Measurements from ENCODE around the gene MED25.

The MED25 gene

DNA sequence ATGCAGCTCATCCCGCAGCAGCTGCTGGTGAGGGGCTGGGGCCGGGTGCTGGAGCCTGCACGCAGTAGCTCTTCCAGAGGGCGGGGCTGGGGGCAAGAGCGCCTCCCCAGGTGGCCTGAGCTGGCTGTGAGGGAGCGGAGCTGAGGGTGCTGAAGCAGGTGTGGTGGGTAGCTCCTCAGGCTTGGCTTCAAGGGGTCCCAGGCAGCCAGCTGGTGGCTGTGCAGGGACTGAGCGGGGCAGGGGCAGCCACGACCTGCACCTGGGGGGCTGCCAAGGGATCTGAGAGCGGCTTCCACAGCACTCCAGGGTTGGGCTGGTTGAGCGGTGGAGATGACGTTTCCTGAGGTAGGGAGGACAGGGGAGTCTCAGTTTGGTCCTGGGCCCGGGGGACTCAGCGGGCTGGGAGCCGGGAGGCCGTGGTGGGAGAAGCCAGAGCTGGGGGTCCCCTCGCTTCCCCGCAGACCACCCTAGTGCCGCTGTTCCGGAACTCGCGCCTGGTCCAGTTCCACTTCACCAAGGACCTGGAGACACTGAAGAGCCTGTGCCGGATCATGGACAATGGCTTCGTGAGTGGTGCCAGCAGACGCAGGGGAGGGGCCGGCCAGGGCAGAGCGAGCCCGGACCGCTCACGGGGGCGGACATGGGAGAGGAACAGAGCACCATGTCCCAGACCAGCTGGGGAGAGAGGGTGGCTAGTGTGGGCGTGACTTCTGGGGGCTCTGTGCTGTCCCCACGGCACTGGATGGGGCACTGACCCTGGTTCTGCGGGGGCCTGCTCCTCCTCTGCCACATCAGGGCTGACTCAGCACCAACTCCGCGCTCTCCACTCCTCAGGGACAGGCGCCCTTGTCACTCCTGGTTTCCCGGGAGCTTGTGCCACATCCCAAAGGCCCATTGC lies 40.2 kb downstream of the MED25 start:
- no peak for DNase-seq (ENCODE audit: low read depth)

DNA sequence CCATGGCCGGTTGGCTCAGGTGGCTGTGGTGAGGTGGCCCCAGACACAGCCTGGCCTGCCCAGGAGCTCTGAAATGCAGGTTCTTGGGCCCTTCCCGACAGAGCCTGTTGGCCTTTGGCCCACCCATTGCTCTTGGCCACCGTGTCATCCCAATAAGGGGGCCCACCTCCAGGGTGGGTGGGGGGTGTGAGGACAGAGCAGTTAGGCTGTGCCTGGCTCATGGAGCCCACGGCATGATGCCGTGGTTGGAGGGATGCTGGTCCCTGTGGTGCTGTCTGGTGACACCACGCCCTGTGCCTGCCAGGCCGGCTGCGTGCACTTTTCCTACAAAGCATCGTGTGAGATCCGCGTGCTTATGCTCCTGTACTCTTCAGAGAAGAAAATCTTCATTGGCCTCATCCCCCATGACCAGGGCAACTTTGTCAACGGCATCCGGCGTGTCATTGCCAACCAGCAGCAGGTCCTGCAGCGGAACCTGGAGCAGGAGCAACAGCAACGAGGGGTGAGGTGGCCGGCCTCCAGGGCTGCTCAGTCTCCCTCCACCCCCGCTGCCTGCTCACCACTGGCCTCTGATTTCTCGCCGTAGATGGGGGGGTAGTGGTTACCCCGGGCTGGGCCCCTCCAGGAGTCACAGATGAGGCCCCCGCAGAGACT lies 41.7 kb downstream of the MED25 start:
- no peak for DNase-seq (ENCODE audit: low read depth)

DNA sequence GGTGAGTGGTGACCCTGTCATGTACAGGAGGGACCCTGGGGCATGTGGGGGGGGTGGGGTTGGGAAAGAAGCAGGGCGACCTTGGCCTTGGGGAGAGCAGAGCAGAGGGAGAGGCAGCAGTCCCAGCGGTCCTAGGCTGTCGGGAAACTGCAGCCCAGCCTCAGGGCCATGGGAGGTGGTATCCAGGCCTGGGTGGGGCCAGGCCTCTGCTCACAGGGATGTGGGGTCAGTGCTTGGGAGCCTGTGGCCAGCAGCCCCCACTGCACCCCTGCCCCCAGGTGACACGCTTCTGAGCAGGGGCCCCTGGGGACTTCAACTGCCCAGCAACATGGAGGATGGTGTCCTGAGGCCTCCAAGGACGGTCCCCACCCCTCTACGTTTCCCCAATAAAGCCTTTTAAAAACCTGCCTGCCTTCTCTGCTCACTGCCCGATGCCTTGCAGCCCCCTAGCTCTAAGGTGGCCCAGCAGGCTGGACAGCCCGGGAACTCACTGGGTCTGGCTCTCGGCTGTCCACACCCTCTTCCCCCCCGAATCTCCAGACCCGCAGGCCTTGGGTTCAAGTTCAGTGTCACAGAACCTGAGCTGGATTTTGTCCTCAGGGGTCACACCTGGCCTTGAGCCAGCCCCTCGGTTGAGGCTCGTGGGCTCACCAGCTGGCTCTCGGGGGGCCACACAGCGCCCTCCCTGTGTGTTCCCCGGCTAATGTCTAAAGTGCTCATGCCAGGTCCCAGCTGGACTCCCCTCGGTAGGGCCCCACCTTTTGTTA lies 42.4 kb downstream of the MED25 start:
- DNase-seq (ENCODE audit: low read depth) = no peak

DNA sequence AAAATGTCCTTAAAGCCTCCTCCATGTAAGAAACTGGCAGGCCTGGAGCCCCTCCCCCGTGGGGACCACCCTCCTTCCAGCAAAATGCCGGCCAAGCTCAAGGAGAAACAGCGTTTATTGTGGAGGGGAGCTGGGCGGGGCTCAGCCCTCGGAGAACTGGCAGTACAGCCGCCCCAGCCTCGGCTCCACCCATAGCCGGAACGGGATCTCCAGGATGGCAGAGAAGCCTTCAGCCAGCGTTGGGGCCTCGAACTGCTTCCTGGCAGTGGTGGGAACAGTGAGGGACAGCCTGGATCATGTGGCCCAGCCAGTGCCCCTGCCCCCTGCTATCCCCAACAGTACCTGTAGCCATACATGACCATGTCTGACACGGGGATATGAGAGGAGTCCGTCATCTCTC lies 43.0 kb downstream of the MED25 start:
- no peak for DNase-seq (ENCODE audit: low read depth)

DNA sequence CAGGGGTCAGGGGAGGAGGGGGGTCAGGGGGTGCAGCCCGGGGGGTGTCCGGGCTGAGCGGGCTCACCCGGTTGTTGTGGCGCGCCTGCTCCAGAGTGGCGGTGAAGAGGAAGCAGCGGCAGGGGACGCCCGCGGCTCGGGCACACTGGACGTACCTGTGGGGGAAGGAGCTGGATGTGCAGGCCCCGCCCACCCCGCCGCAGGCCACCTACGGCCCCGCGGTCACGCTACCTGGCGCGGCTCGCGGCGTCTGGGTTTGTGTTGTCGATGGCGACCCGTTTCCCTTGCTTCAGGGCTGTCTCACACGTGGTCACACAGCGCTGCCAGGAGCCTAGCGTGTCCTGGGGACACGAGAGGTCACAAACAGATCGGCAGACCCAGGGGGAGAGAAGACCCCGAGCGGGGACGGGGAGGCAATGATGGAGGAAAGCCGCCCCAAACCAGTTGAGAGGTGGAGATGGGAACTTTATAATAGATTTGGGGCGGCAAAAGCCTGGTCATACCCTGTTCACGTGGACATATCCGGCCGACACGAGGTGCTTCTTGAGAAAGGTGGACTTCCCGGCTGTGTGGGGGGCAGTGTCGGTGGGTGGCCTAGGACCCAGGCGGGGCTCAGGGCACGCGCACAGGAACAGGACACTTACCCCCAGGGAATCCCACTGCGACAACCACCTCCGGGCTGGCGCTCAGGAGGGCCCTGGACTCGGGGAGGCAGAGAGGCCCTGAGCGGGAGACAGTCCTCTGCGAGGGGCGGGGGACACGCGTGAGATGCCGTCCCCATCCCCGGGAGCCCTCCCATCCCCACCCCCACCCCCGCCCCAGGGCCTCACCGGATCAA lies 43.7 kb downstream of the MED25 start:
- DNase-seq (ENCODE audit: low read depth) = no peak

DNA sequence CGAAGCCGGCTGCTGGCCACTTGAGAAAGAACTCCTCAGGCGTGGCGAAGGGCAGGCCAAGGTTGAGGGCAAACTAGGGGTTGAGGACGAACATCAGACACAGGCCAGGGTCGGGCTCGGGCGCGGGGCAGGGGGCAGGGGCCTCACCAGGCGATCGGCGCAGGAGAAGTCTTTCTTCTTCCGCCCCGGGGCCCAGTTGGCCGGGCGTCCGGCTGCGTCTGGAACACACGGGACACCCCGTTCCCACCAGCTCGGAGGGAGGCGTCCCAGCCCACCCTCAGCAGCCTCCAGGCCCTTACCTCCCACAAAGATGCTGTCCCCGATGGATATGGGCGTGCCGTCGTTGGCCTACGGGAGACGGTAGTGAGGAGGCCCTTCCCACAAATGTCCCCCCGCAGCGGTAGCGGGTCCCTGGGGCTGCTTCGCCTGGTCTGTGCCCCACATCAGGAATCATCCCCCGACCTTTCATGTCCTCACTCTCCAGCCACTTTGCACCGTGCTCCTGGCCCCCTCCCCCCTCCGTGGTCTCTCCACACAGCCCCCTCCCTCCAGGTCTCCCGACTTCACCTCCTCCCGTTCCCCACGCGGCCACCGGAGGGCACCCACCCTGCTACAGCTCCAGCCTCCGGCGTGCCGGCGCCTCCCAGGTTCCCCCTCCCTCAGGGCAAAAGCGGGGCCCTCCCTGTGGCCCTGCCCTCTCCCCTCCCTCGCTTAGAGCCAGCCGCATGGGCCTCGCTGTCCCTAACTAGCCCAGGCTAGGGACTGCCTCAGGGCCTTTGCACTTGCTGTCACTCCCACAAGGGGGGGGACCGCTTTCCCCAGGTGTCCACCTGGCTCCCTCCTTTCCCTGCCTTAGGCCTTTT lies 44.5 kb downstream of the MED25 start:
- DNase-seq (ENCODE audit: low read depth) = no peak

DNA sequence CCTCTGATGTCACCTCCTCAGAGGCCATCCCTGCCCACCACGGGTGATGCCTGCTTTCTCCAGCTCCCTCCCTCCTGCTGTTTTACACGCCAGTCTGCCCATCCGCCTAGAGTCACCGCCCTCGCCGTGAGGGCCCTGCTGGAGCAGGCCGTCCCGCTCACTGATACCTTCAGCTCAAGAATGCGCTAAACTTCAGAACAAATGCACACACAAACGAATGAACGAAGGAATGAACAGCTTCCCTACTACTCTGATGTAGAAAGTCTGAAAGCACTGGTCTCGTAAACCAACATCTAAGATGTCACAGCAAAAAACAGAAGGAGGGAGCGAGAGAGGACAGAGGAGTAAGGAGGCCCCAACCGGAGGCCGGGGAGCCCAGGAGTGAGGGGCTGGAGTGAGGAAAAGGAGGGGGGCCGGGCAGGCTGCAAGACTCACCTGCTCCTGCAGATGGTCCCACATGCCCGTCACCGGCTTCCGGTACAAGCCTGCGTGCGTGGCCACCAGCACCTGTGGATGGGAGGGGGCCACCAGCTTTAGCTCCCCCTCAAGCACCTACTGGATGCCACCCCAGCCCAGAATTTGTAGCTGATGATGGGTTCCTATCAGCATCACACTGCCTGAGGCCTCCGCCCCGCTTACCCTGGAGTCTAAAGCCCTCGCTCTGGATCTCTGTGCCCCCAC lies 45.3 kb downstream of the MED25 start:
- DNase-seq (ENCODE audit: low read depth) = no peak

DNA sequence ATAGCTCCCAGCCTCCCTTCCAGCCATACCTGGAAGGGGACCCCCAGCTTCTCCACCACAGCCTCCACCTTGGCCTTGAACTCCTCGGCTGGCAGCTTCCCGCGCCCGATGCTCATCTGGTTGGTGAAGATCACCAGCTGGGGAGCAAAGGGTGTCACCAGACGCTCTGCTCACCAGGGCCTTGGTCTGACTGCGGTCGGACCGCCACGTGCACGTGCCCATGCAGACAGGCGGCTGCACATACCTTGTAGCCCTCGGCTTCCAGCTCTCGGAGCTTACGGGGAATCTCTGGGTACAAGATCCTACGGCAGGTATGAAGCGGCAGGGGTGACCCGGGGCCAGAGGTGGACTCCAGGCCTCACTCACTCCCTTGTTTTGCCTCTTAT lies 45.8 kb downstream of the MED25 start:
- no peak for DNase-seq (ENCODE audit: low read depth)

DNA sequence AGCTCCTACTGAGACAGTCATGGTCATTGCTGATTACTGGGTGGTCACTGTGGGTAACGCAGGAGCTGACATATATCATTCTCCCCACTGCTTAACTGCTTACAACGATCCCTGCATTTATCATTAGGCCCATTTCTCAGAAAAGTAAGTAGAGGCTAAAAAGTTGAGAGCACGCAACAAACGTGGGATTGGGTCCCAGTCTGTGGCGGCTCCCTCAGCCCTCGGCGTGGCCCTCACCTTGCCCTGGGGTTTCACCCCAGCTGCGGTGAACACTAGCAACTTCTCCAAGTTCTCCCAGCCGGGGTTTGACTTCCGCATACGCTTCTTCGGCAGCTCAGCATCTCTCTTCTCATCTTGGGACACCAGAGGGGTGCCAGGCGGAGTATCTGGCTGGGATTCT lies 46.8 kb downstream of the MED25 start:
- no peak for DNase-seq (ENCODE audit: low read depth)

DNA sequence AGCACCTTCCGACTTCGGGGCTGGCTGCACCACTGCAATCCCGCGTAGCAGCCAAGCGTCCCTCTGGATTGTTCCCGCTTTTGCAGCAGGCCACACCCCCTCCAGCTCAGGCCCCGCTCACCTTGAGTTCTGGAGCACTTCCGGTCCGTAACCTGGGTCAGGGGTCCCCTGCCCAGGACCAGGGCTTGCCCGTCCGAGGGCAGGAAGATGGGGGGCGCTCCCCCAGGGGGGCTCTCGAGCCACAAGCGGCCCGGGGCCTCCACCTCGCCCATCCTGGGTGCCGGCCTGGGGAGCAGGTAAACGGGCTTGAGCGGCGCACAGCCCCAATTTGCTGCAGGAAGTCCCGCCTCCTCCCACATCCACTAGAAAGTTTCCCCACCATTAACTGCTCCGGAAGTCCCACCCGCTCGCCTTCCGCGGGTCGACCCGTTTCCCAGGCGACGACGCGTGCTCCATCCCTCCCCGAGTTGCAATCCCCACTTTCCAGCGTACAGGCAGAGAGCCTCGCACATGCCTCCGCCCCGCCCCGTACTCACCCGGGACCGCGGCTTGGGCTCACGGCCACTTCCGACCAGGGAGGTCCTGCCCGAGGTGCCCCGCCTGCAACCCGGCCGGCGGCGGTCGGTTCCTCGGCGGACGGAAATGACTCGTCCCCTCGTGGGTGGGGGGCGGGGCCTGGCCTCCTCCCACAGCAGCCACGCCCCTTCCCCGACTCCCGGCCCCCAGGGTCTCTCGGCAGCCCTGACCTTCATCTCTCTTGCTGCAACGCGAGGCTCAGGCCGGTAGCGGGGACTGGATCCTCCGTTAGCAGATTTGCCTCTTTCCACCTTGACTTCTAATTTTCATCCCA lies 49.1 kb downstream of the MED25 start, which contains the start of gene PNKP:
TSS of gene PNKP (minus strand) at position 644 of the 850 bp plus-strand sequence. CDS start at position 272, 372 bp downstream.
- DNase-seq (ENCODE audit: low read depth) = peak; percentile 86

DNA sequence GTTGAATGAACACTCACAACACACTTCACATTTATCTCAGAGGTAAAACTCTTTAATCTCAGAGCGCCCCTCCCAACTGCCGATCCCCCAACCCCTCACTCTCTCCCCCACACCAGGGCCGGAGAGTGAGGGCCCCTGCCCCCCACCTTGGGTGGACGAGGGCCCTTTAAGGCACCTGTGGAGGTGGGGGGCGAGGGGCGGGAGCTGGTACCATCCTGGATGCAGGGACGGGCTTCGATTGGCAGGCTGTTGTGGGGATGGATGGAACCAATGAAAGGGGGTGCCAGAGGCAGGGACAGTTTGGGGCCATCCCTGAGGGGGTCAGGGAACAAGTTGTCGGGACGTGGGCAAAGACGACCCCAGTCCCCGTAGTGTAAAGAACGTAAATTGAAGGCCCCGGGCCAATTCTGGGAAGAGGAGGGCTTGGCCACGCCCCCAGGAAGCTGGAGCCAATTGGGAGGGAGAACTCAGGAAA lies 51.0 kb downstream of the MED25 start:
- no peak for DNase-seq (ENCODE audit: low read depth)

DNA sequence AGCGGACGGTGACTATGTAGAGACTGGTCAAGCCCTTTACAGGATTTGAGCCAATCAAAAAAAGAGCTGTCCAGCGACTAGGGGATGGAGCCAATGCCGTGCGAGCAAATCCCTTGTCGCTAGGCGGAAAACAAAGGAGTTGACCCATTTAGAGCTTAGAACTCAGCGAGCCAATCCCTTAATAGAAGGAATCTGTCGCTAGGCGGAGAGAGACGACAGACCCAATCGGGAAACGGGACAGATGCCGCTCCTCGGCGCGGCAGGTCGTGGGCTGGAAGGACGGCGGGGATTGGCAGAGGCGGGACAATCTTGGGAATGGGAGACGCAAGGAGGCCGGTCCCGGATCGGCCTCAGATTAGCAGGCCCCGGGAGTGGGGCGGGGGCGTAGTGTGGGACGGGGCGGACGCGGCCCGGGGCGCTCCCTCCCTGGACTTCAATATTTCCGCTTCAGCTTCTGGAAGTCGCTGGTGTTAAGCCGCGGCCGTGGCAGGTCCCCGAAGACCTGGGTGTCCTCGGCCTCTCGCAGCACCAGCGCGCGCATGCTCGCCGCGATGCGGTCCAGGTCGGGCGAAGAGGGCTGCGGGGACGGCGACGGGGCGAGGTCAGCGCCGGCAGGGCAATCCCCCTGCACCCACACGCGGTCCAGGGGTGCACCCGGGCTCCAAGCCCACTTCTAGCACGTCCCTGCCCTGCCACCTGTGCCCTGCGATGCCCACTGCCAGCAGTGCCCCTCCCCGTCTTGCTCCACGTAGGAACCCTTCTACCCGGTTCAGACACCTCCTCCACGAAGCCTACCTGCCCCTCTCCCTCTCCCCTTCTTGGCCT lies 51.6 kb downstream of the MED25 start:
- DNase-seq (ENCODE audit: low read depth) = peak; percentile 89

DNA sequence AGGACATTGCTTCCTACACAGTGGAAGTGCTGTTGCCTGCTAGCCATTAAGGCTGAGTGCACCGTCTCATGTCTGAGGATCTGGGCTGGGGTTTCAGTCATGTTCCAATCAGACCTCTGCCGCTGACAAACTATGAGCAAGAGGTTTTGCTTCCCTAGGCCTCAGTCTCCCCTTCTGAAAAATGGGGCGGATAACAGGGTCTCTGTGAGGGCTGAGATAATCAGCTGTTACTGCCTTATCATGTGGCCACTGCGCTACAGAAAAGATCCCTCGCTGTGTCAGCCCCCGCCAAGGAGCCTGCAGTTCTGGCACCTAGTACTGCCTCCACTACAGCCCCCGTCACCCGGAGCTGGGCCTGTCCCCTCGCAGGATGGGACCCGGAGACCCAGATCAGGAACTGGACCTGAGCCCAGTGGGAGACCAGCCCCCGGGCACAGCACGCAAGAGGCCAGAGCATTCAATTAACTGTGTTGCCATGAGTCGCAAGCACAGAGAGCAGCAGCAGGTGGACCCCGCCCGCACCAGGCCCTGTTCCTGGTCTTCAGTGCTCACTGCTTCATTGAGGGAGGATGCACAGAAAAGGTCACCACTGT lies 52.3 kb downstream of the MED25 start:
- no peak for DNase-seq (ENCODE audit: low read depth)

DNA sequence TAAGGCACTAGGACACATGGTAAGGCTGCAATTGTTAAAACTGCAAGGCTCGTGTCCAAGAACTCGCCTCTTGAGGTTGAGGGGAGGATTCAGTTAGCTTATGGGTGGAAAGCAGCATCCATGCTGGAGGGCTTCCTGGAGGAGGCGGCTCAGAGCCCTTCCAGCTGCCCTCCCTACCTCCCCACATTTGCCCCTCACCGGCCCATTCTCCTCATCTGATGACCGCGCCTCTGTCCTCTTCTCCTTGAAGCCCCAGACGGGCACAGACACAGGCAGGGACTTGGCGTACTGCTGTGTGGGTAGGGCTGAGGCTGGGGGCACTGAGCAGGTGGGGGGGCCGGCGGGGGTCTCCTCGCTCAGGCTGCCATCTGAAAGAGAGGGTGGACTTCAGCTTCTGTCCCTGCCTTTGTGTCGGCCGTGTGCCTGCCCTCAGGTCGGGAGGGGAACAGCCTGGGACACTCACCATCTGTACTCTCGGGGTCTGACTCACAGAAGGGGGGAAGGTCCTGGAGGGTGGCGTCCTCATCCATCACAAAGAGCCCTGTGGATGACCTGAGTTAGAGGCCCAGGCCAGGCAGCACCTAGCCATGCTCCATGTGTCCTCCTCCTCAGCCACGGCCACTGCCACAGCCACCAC lies 53.4 kb downstream of the MED25 start:
- DNase-seq (ENCODE audit: low read depth) = no peak

DNA sequence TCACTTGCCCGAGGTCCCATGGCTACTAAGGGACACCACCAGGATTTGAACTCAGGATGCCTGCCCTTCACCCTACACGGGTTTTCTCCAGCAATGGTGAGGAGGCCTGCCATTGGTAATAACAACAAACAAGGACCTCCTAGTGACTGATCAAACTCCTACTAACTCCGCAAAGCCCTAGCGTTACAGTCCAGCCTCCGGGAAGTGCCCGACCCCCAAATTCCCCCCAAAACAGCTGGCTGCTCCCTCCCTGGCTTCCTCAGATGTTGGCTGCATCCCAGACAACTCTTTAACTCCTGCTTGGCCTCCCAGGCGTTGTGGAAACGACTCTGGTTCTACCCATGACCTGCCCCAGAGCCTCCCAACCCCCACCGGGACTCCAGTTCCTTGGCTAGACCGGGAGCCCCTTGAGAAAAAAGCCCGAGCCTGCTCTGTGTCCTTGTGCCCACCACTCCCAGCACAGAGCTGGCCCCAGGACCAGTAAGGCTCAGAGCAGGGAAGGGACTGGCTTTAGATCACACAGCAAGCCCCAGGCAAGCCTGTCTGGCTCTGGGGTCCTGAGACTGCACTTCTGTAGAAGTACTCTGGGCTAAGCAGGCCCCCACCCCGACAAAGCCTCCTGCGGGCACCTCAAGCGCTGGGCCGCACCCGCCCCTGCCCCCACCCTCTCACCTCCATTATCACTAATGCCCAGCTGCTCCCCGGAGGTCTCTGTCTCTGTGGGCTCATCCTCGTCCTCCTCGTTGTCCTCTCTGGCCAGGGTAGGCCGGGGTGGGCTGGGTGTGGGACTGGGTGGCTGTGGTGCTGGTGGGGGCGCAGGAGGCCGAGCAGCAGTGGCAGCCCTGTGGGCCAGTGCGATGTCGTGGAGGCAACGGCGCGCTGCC lies 54.4 kb downstream of the MED25 start:
- no peak for DNase-seq (ENCODE audit: low read depth)

DNA sequence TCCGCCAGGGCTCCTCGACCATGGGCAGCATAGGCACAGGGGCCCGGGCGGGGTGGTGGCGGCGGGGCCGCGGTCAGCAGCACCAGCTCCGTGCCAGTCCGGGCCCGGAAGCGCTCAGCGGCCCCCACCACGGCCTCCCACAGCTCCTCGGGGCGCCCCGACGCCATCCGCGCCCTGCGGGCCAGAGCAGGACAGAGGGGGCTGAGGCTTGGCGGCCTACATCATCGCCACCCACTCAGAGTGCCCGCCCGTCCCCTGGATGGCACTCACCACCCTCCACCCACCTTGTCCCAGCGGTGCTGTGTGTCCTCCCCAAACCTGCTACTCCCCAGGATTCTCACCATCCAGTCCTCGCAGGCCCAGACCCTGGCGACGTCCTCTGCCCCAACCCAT lies 55.0 kb downstream of the MED25 start:
- no peak for DNase-seq (ENCODE audit: low read depth)

Data from activated T-cell treated with anti-CD3 and anti-CD28 coated beads for 24 hours (primary cell).